ENCODE data around the gene ZNF827.

Gene ZNF827

DNA sequence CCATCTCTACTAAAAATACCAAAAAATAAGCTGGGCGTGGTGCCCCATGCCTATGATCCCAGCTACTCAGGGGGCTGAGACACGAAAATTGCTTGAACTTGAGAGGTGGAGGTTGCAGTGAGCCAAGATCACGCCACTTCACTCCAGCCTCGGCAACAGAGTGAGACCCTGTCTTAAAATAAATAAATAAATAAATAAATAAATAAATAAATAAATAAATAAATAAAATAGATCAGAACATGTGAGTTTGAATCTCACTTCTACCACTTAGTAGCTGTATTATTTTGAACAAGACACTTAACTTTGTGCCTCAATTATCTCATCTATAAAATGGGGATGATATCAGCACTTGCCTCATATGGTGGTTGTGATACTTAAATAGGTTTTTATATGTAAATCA is 168.5 kb downstream of the ZNF827 start:
- Histone ChIP-seq H3K4me2 (ENCODE audit: low read depth, low read length, poor library complexity, severe bottlenecking) (no peak overlapping the region), H4K20me1 (ENCODE audit: insufficient read depth, low read length, poor library complexity, severe bottlenecking) (no peaks in the 10 kb centered on the region), H3K9me2 (replicated peaks; ENCODE audit: low read depth, low read length) (no peaks in the 10 kb centered on the region), H3K36me3 (ENCODE audit: insufficient read depth, low read length) (peaks cover 88% of the 10 kb centered on the region), H3K79me2 (ENCODE audit: insufficient read depth, low read length) (no peaks in the 10 kb centered on the region), H3K27me3 (ENCODE audit: insufficient read depth, low read length, poor library complexity, severe bottlenecking) (no peaks in the 10 kb centered on the region), H3K4me1 (ENCODE audit: insufficient read depth, low read length, poor library complexity, severe bottlenecking) (peaks cover 9% of the 10 kb centered on the region), H3K9me3 (ENCODE audit: insufficient read depth, low read depth, low read length) (no peaks in the 10 kb centered on the region; the same call in 1 of the 2 replicates), H2AFZ (ENCODE audit: low read length) (no peak overlapping the region), H3K9ac (ENCODE audit: low read depth, low read length, poor library complexity, severe bottlenecking) (no peak overlapping the region), H3K4me3 (ENCODE audit: low read length, poor library complexity, severe bottlenecking) (no peak overlapping the region), H3F3A (ENCODE audit: low read depth) (no peaks in the 10 kb centered on the region)
- TF ChIP-seq, protein P1, sequence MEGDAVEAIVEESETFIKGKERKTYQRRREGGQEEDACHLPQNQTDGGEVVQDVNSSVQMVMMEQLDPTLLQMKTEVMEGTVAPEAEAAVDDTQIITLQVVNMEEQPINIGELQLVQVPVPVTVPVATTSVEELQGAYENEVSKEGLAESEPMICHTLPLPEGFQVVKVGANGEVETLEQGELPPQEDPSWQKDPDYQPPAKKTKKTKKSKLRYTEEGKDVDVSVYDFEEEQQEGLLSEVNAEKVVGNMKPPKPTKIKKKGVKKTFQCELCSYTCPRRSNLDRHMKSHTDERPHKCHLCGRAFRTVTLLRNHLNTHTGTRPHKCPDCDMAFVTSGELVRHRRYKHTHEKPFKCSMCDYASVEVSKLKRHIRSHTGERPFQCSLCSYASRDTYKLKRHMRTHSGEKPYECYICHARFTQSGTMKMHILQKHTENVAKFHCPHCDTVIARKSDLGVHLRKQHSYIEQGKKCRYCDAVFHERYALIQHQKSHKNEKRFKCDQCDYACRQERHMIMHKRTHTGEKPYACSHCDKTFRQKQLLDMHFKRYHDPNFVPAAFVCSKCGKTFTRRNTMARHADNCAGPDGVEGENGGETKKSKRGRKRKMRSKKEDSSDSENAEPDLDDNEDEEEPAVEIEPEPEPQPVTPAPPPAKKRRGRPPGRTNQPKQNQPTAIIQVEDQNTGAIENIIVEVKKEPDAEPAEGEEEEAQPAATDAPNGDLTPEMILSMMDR (conservative IDR thresholded peaks at IDR 0.05; ENCODE audit: low read length), result no peak
- no peak for TF ChIP-seq EZH2phosphoT487 (IDR thresholded peaks at IDR 0.05; ENCODE audit: borderline replicate concordance)

DNA sequence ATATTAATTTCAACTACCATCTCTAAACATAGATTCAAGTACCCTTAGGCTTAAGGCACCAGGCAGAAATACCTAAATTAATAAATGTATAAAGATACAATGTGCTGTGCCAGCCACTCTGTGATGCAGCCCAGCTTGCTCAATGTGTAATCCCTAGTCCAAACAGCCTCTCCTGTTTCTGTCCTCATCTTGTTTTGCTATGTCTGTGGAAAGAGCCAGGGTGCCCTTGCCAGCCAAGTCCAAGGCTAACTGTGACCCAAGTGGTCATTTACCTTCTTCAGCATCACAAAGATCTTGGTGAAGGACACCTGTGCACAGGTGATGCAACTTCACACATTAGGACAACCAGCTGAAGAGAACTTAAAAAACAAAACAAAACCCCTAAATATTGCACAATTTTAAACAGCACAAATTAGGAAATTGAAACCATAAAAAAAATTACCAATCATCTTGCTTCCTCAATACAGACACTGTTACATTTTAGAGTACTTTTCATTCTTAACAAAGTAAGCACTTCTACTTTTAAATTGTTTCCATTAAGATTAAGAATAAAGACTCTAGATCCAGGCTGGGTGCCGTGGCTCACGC is 169.1 kb downstream of the ZNF827 start:
- no peak overlapping the region for H2AFZ ChIP-seq (ENCODE audit: low read length)
- H3K4me3 ChIP-seq (ENCODE audit: low read length, poor library complexity, severe bottlenecking), result no peak overlapping the region
- H3K4me1 ChIP-seq (ENCODE audit: insufficient read depth, low read length, poor library complexity, severe bottlenecking), result peaks cover 9% of the 10 kb centered on the region
- H3K4me2 ChIP-seq (ENCODE audit: low read depth, low read length, poor library complexity, severe bottlenecking), result no peak overlapping the region
- H3K9ac ChIP-seq (ENCODE audit: low read depth, low read length, poor library complexity, severe bottlenecking), result no peak overlapping the region
- no peaks in the 10 kb centered on the region; the same call in 1 of the 2 replicates for H3K9me3 ChIP-seq (ENCODE audit: insufficient read depth, low read depth, low read length)
- H4K20me1 ChIP-seq (ENCODE audit: insufficient read depth, low read length, poor library complexity, severe bottlenecking), result no peaks in the 10 kb centered on the region
- H3K9me2 ChIP-seq (replicated peaks; ENCODE audit: low read depth, low read length), result no peaks in the 10 kb centered on the region
- TF ChIP-seq EZH2phosphoT487 (IDR thresholded peaks at IDR 0.05; ENCODE audit: borderline replicate concordance), result no peak
- TF ChIP-seq, protein P1 (conservative IDR thresholded peaks at IDR 0.05; ENCODE audit: low read length), result no peak
- peaks cover 88% of the 10 kb centered on the region for H3K36me3 ChIP-seq (ENCODE audit: insufficient read depth, low read length)
- no peaks in the 10 kb centered on the region for H3F3A ChIP-seq (ENCODE audit: low read depth)
- H3K79me2 ChIP-seq (ENCODE audit: insufficient read depth, low read length), result no peaks in the 10 kb centered on the region
- H3K27me3 ChIP-seq (ENCODE audit: insufficient read depth, low read length, poor library complexity, severe bottlenecking), result no peaks in the 10 kb centered on the region

DNA sequence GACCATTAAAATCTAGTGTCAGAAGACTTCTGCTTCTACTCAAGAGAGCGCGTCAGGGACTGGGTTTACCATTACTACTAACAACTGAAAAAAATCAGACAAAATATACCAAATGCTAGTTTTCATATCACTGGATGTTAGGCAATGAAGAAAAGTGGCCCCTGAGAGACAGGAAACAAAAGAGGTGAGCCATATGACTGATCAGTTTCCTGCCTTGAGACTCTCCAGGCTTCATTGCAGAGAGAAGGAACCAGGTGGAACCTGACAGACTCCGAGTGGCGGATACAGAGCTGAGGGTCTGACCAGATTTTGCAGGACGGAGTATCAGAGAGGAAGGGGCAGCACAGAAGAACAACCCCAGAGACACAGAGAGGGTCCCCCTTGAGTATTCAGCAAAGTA is 172.3 kb downstream of the ZNF827 start:
- H3K36me3 ChIP-seq (ENCODE audit: insufficient read depth, low read length), result peaks cover 85% of the 10 kb centered on the region

More for the DNA sequence above, 172.3 kb downstream of the ZNF827 start:
- H3K9me2 ChIP-seq (replicated peaks; ENCODE audit: low read depth, low read length), result no peaks in the 10 kb centered on the region
- no peak for TF ChIP-seq EZH2phosphoT487 (IDR thresholded peaks at IDR 0.05; ENCODE audit: borderline replicate concordance)
- TF ChIP-seq, protein P1 (conservative IDR thresholded peaks at IDR 0.05; ENCODE audit: low read length), result no peak
- no peak overlapping the region for H3K9ac ChIP-seq (ENCODE audit: low read depth, low read length, poor library complexity, severe bottlenecking)
- no peaks in the 10 kb centered on the region for H4K20me1 ChIP-seq (ENCODE audit: insufficient read depth, low read length, poor library complexity, severe bottlenecking)
- H3K4me1 ChIP-seq (ENCODE audit: insufficient read depth, low read length, poor library complexity, severe bottlenecking), result peaks cover 9% of the 10 kb centered on the region
- H3K9me3 ChIP-seq (ENCODE audit: insufficient read depth, low read depth, low read length), result no peaks in the 10 kb centered on the region; the same call in 1 of the 2 replicates
- H3K4me2 ChIP-seq (ENCODE audit: low read depth, low read length, poor library complexity, severe bottlenecking), result peak overlapping the region; percentile 34
- no peaks in the 10 kb centered on the region for H3K27me3 ChIP-seq (ENCODE audit: insufficient read depth, low read length, poor library complexity, severe bottlenecking)
- H3F3A ChIP-seq (ENCODE audit: low read depth), result no peaks in the 10 kb centered on the region
- no peak overlapping the region for H3K4me3 ChIP-seq (ENCODE audit: low read length, poor library complexity, severe bottlenecking)
- no peaks in the 10 kb centered on the region for H3K79me2 ChIP-seq (ENCODE audit: insufficient read depth, low read length)
- no peak overlapping the region for H2AFZ ChIP-seq (ENCODE audit: low read length)

All from Loucy (cell line).